ENCODE data around the gene ABCC4.

DNA sequence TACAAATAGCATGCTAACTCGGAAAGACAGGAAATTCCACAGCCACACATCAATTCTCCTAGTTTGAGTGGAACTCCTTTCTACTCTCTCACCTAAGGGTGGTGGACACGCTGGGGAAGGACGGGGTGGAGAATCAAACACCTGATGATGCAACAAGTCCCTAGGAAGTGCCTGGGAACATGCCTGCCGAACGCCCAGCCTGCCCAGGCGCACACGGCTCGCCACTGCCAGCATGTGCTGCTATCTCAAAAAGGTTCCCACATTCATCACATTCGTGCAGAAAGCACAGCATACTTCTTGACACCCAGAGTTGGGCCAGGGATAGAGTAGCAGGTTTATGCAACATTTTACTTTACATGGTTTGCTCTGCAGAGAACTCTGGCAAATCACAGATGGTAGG lies 164.6 kb downstream of the ABCC4 start:
- TF ChIP-seq, protein P1, sequence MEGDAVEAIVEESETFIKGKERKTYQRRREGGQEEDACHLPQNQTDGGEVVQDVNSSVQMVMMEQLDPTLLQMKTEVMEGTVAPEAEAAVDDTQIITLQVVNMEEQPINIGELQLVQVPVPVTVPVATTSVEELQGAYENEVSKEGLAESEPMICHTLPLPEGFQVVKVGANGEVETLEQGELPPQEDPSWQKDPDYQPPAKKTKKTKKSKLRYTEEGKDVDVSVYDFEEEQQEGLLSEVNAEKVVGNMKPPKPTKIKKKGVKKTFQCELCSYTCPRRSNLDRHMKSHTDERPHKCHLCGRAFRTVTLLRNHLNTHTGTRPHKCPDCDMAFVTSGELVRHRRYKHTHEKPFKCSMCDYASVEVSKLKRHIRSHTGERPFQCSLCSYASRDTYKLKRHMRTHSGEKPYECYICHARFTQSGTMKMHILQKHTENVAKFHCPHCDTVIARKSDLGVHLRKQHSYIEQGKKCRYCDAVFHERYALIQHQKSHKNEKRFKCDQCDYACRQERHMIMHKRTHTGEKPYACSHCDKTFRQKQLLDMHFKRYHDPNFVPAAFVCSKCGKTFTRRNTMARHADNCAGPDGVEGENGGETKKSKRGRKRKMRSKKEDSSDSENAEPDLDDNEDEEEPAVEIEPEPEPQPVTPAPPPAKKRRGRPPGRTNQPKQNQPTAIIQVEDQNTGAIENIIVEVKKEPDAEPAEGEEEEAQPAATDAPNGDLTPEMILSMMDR (conservative IDR thresholded peaks at IDR 0.05) = no peak
- no peak for TF ChIP-seq ZFX (IDR thresholded peaks at IDR 0.05)
